AG04450 (cell line): ENCODE results near the gene ANO10. TPM values are rescaled to one million over a fixed set of nuclear protein-coding genes. Genes with fewer than 3 reads are reported as not detected.
A peak's percentile ranks its signal among the peaks of the same experiment; 100 is the strongest.
"Not testable (repeated sequence)": the region's sequence is repeated elsewhere in the genome, so short reads cannot be mapped to it uniquely, and the experiment has no call there.

Experiments used
- CTCF ChIA-PET: fragments of 300-600, 350-600 bp; formaldehyde crosslinking; extraction: SDS; loops from one replicate; lab custom pipeline; 2022; ENCODE audit warnings: antibody characterized with exemption, inconsistent platforms; lab: Charles Lee
- POLR2A ChIA-PET: fragments of 350-600 bp; formaldehyde crosslinking; extraction: SDS; loops from one replicate; lab custom pipeline; 2021; ENCODE audit warnings: antibody characterized with exemption, inconsistent platforms; lab: Yijun Ruan, JAX
- DNase-seq: peaks from one replicate; pipeline ENCODE4 v3.0.0-alpha.2; 2011; ENCODE audit warnings: low read depth, low spot score
- H3K27ac ChIP-seq: one replicate; pipeline ENCODE4 v1.5.1; 2012; ENCODE audit warnings: low read depth, low read length, control low read depth
- H3K27me3 ChIP-seq: one replicate; pipeline ENCODE4 v1.6.0; 2012; ENCODE audit warnings: low read length; ENCODE audit not compliant: control insufficient read depth, insufficient read depth
- H3K4me3 ChIP-seq: 2 replicates; pipeline ENCODE4 v1.5.1; 2011; ENCODE audit warnings: mild to moderate bottlenecking, low read depth, low read length, control low read depth
- H3K9me3 ChIP-seq: 2 replicates; pipeline ENCODE4 v1.5.1; 2012; ENCODE audit warnings: low read length; ENCODE audit not compliant: control insufficient read depth, insufficient read depth
- CTCF ChIP-seq: IDR thresholded peaks from 2 replicates; pipeline ENCODE4 v1.5.1; 2011; ENCODE audit warnings: low read depth, low read length, control low read depth, inconsistent platforms
- polyA minus RNA-seq: library from RNA; depleted of rRNA, polyadenylated mRNA; stranded (reverse); fragments of >200 nt; gene quantifications from 2 replicates; pipeline ENCODE4 v1.2.3, GENCODE V29; 2011; rRNA and poly(A)+ RNA removed
- polyA plus RNA-seq: library from polyadenylated mRNA; depleted of rRNA; stranded (reverse); fragments of >200 nt; gene quantifications from 2 replicates; pipeline ENCODE4 v1.2.3, GENCODE V29; 2011; rRNA removed

The ANO10 gene
- 71.9 and 87.1 TPM in 2 replicates for polyA plus RNA-seq
- polyA minus RNA-seq: 62.3 and 70.9 TPM in 2 replicates

- H3K4me3 ChIP-seq: peak within 1 kb of the TSS; percentile 87
- peaks cover 3% of the 10 kb centered on the region; the same call in 1 of the 2 replicates for H3K9me3 ChIP-seq
- no peak for TF ChIP-seq CTCF
- peak within 1 kb of the TSS; percentile 73 for H3K27ac ChIP-seq
- peak; percentile 99 for DNase-seq
- no peaks in the 10 kb centered on the region for H3K27me3 ChIP-seq
- CTCF ChIA-PET: interaction anchor here (0.6 to 1.0 kb wide), 4 partner anchors 11 to 466 kb away, joined by 3 read pairs; no protein-coding TSS in a partner anchor
- POLR2A ChIA-PET: interaction anchor here (0.5 to 1.5 kb wide), 6 partner anchors 13 to 148 kb away, joined by 3 to 12 read pairs (median 4); partner anchors contain the start of gene ABHD5
Observed at GRCh38 chr3:43621656-43622432, at the start of gene ANO10. ANO10 (minus strand) TSS chr3:43622011; CDS start chr3:43605852, 16,159 bp downstream.

- Histone ChIP-seq H3K27ac (no peak overlapping the region), H3K4me3 (no peak overlapping the region), H3K27me3 (no peaks in the 10 kb centered on the region), H3K9me3 (no peaks in the 10 kb centered on the region)
- ChIA-PET POLR2A (no interaction called here), CTCF (no interaction called here)
- no peak for TF ChIP-seq CTCF
- DNase-seq: no peak
Observed at GRCh38 chr3:43670635-43671522, 49.1 kb upstream of the ANO10 start.

GRCh38 chr3:43665011-43665410 lies 43.2 kb upstream of the ANO10 start:
- H3K9me3 ChIP-seq, DNase-seq, POLR2A ChIA-PET, H3K27ac ChIP-seq, H3K27me3 ChIP-seq, H3K4me3 ChIP-seq, CTCF ChIA-PET: not testable (repeated sequence)

- H3K9me3 ChIP-seq, H3K4me3 ChIP-seq, H3K27me3 ChIP-seq, CTCF ChIA-PET, DNase-seq, H3K27ac ChIP-seq: not testable (repeated sequence)
- POLR2A ChIA-PET: interaction anchor here (0.6 kb wide), 1 partner anchor 15 kb away, joined by 3 read pairs; no protein-coding TSS in a partner anchor
Observed at GRCh38 chr3:43661376-43661775, 39.6 kb upstream of the ANO10 start.

- no peak for TF ChIP-seq CTCF
- CTCF ChIA-PET: no interaction called here
- POLR2A ChIA-PET: no interaction called here
Observed at GRCh38 chr3:43659250-43659880, 37.6 kb upstream of the ANO10 start.

GRCh38 chr3:43656390-43656789 lies 34.6 kb upstream of the ANO10 start:
- H3K9me3 ChIP-seq, H3K27me3 ChIP-seq, POLR2A ChIA-PET, DNase-seq, H3K4me3 ChIP-seq, CTCF ChIA-PET, H3K27ac ChIP-seq: not testable (repeated sequence)

More at GRCh38 chr3:43659250-43659880, 37.6 kb upstream of the ANO10 start:
- Histone ChIP-seq H3K27ac (no peak overlapping the region), H3K27me3 (no peaks in the 10 kb centered on the region), H3K4me3 (no peak overlapping the region), H3K9me3 (no peaks in the 10 kb centered on the region; the same call in 1 of the 2 replicates)
- no peak for DNase-seq
